A549 (cell line): ENCODE data around the gene LCAT. TPM values are rescaled to one million over a fixed set of nuclear protein-coding genes. Genes with fewer than 3 reads are reported as not detected.

Experiments used
- ATAC-seq, 2 experiments: fragments of 200-7000 bp in 1 of 2; fragments of >200 bp in 1 of 2; cut with Nextera tagmentation in 1 of 2; cut with Tn5 transposase in 1 of 2; 3 replicates each; pipeline versions ENCODE4 v1.8.0 to v1.9.1; 2018 to 2020; ENCODE audit warnings: mild to moderate bottlenecking in 1 of 2, moderate library complexity in 1 of 2
- CTCF ChIA-PET: fragments of 300-600 bp; sonication (Branson Sonifier 250); formaldehyde crosslinking; extraction: SDS; loops from one replicate; lab custom pipeline; 2021; ENCODE audit warnings: antibody characterized with exemption, inconsistent platforms; lab: Yijun Ruan, JAX
- POLR2A ChIA-PET: fragments of 350-600 bp; formaldehyde crosslinking; extraction: SDS; loops from one replicate; lab custom pipeline; 2021; ENCODE audit warnings: antibody characterized with exemption, inconsistent platforms; lab: Yijun Ruan, JAX
- DNase-seq, 2 experiments: peaks; one replicate each; pipeline versions ENCODE4 v3.0.0 to v3.0.0-alpha.2; 2011 to 2016; ENCODE audit warnings: low read depth in 1 of 2, low spot score in 1 of 2
- FAIRE-seq: peaks from 2 replicates; lab custom pipeline; 2011; peaks lifted over from hg19 to GRCh38; lab: Jason Lieb, UNC
- H3K27ac ChIP-seq, 2 experiments: fragments of >200 bp; sonication (Bioruptor Twin); formaldehyde crosslinking; 3 replicates each; pipeline ENCODE4 v1.5.1; 2016 to 2017
- H3K4me1 ChIP-seq: fragments of >200 bp; sonication (Bioruptor Twin); formaldehyde crosslinking; 3 replicates; pipeline ENCODE4 v1.6.1; 2016
- H3K4me2 ChIP-seq: fragments of >200 bp; sonication (Bioruptor Twin); formaldehyde crosslinking; 3 replicates; pipeline ENCODE4 v1.6.1; 2016
- H3K4me3 ChIP-seq: fragments of >200 bp; sonication (Bioruptor Twin); formaldehyde crosslinking; 3 replicates; pipeline ENCODE4 v1.5.1; 2016
- H3K9me3 ChIP-seq: fragments of >200 bp; sonication (Bioruptor Twin); formaldehyde crosslinking; 3 replicates; pipeline ENCODE4 v1.6.1; 2016
- CBX8 ChIP-seq: fragments of 200-600 bp; sonication (generic); IDR thresholded peaks from 2 replicates; pipeline ENCODE4 v1.6.1; 2016
- CHD2 ChIP-seq: fragments of 150-350 bp; IDR thresholded peaks from 2 replicates; pipeline ENCODE4 v1.6.1; 2014; ENCODE audit warnings: low read length; ENCODE audit not compliant: partially characterized antibody
- EHMT2 ChIP-seq: fragments of 200-600 bp; sonication (generic); IDR thresholded peaks from 2 replicates; pipeline ENCODE4 v1.6.1; 2016; ENCODE audit warnings: antibody characterized with exemption, low read depth, mild to moderate bottlenecking, moderate library complexity
- FOSL2 ChIP-seq, 2 experiments: fragments of 450-650 bp in 1 of 2; fragments of >200 bp in 1 of 2; sonication (Bioruptor Twin) in 1 of 2; formaldehyde crosslinking; IDR thresholded peaks; 2 replicates each; pipeline versions ENCODE4 v1.5.0 to v1.6.1; 2016 to 2020; ENCODE audit warnings: mild to moderate bottlenecking in 1 of 2, moderate library complexity in 1 of 2
- FOXS1 ChIP-seq: fragments of 250-450 bp; sonication (Bioruptor Pico); IDR thresholded peaks from 2 replicates; pipeline ENCODE4 v1.5.0; 2020; ENCODE audit warnings: mild to moderate bottlenecking, moderate library complexity
- HDAC2 ChIP-seq: fragments of 200-600 bp; sonication (generic); IDR thresholded peaks from 2 replicates; pipeline ENCODE4 v1.6.1; 2016
- HOXA7 ChIP-seq: fragments of 250-450 bp; sonication (Bioruptor Pico); IDR thresholded peaks from 2 replicates; pipeline ENCODE4 v1.5.0; 2020; ENCODE audit warnings: mild to moderate bottlenecking, moderate library complexity
- HOXB13 ChIP-seq: fragments of 250-450 bp; sonication (Bioruptor Pico); IDR thresholded peaks from 2 replicates; pipeline ENCODE4 v1.5.0; 2020; ENCODE audit warnings: low read depth, mild to moderate bottlenecking, moderate library complexity
- KDM1A ChIP-seq: fragments of 200-600 bp; sonication (generic); IDR thresholded peaks from 2 replicates; pipeline ENCODE4 v1.6.1; 2016; ENCODE audit warnings: low read depth, mild to moderate bottlenecking
- KDM5A ChIP-seq: fragments of 200-600 bp; sonication (generic); IDR thresholded peaks from 2 replicates; pipeline ENCODE4 v1.6.1; 2016; ENCODE audit warnings: antibody characterized with exemption, mild to moderate bottlenecking
- MAFK ChIP-seq: fragments of 450-650 bp; IDR thresholded peaks from 2 replicates; pipeline ENCODE4 v1.6.1; 2014; ENCODE audit not compliant: partially characterized antibody
- NFE2L2 ChIP-seq: fragments of 150-350 bp; conservative IDR thresholded peaks from 2 replicates; pipeline ENCODE4 v1.6.1; 2014; ENCODE audit warnings: low read length
- NPAS2 ChIP-seq: fragments of 250-450 bp; sonication (Bioruptor Pico); IDR thresholded peaks from 2 replicates; pipeline ENCODE4 v1.8.0; 2022; ENCODE audit warnings: mild to moderate bottlenecking, moderate library complexity, borderline replicate concordance
- NR3C1 ChIP-seq: fragments of >200 bp; sonication (Bioruptor Twin); formaldehyde crosslinking; IDR thresholded peaks from 3 replicates; pipeline ENCODE4 v1.6.1; 2017
- PHF8 ChIP-seq: fragments of 200-600 bp; sonication (generic); IDR thresholded peaks from 2 replicates; pipeline ENCODE4 v1.6.1; 2016; ENCODE audit warnings: low read depth, mild to moderate bottlenecking, antibody characterized with exemption, moderate library complexity, borderline replicate concordance
- RAD21 ChIP-seq, 2 experiments: fragments of >200 bp in 1 of 2; sonication (Bioruptor Twin) in 1 of 2; formaldehyde crosslinking in 1 of 2; IDR thresholded peaks in 1 of 2; conservative IDR thresholded peaks in 1 of 2; 2 replicates in 1 of 2; 3 replicates in 1 of 2; pipeline ENCODE4 v1.6.1; 2012 to 2018; ENCODE audit warnings: inconsistent platforms in 1 of 2
- RCOR1 ChIP-seq: fragments of 150-350 bp; IDR thresholded peaks from 2 replicates; pipeline ENCODE4 v1.6.1; 2014; ENCODE audit warnings: antibody characterized with exemption, low read length, low read depth
- SREBF2 ChIP-seq: fragments of 450-650 bp; IDR thresholded peaks from 2 replicates; pipeline ENCODE4 v1.6.1; 2014; ENCODE audit warnings: mild to moderate bottlenecking, moderate library complexity
- TFCP2L1 ChIP-seq: fragments of 250-450 bp; sonication (Bioruptor Pico); IDR thresholded peaks from 2 replicates; pipeline ENCODE4 v1.5.0; 2021; ENCODE audit warnings: mild to moderate bottlenecking
- TP53 ChIP-seq: fragments of 250-450 bp; sonication (Bioruptor Pico); IDR thresholded peaks from 2 replicates; pipeline ENCODE4 v1.5.0; 2021; ENCODE audit warnings: mild to moderate bottlenecking, moderate library complexity
- ZFP36 ChIP-seq: fragments of 450-650 bp; IDR thresholded peaks from 2 replicates; pipeline ENCODE4 v1.6.1; 2014; ENCODE audit warnings: borderline replicate concordance; ENCODE audit not compliant: partially characterized antibody
- ZSCAN20 ChIP-seq: fragments of 250-450 bp; sonication (Bioruptor Pico); IDR thresholded peaks from 2 replicates; pipeline ENCODE4 v1.8.0; 2022; ENCODE audit warnings: mild to moderate bottlenecking, moderate library complexity
- WGBS: methylation state at CpG from one replicate; pipeline ENCODE4 v1.1.6; 2017; ENCODE audit errors: missing lambda C conversion rate; 5-methylcytosine and 5-hydroxymethylcytosine counted together
- polyA plus RNA-seq, 4 experiments: library from polyadenylated mRNA; depleted of rRNA in 3 of 4; stranded (reverse); fragments of >200 nt; fragmentation: RNase III in 1 of 4; extraction: RNeasy Plus Mini Kit Qiagen cat#74134 plus additional on column Dnase treatment in 1 of 4; gene quantifications; 2 replicates in 3 of 4; 3 replicates in 1 of 4; pipeline ENCODE4 v1.2.3, GENCODE V29; 2011 to 2017
- TF ChIP-seq, protein P1 (sequence below): fragments of 250-450 bp; sonication (Bioruptor Pico); IDR thresholded peaks from 2 replicates; pipeline ENCODE4 v1.5.0; 2021; ENCODE audit warnings: mild to moderate bottlenecking, moderate library complexity, borderline replicate concordance
- TF ChIP-seq, protein P2 (sequence below): IDR thresholded peaks from 2 replicates; pipeline ENCODE4 v1.6.1; 2012
- TF ChIP-seq, protein P3 (sequence below): fragments of 150-350 bp; IDR thresholded peaks from 2 replicates; pipeline ENCODE4 v1.6.1; 2014; ENCODE audit warnings: low read depth, mild to moderate bottlenecking, low read length
- TF ChIP-seq, protein P4 (sequence below): IDR thresholded peaks from 2 replicates; pipeline ENCODE4 v1.6.1; 2012

LCAT gene
- polyA plus RNA-seq, 2 of the 4 experiments (the other 2 are of a cell fraction) = 1.7 to 8.4 TPM

DNA sequence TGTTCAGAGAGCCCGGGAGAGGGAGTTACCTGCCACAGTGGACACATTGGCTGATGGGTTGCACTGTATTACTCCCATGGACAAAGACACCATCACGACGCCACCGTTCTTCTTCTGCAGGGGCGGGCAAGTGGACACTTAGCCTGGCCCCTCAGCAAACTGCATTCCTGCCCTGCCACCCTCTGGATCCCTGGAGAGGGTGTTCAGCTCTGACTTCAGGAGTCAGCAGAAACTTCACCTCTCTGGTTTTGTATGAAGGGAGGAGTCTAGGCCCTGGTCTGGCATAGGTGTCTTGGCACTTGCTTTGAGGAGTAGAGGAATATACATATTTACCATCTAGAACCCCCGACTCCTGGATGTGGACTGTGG lies 46.1 kb upstream of the LCAT start (continued):
- no peak for TF ChIP-seq KDM5A
- TF ChIP-seq, all 56 proteins: peak for 0

DNA sequence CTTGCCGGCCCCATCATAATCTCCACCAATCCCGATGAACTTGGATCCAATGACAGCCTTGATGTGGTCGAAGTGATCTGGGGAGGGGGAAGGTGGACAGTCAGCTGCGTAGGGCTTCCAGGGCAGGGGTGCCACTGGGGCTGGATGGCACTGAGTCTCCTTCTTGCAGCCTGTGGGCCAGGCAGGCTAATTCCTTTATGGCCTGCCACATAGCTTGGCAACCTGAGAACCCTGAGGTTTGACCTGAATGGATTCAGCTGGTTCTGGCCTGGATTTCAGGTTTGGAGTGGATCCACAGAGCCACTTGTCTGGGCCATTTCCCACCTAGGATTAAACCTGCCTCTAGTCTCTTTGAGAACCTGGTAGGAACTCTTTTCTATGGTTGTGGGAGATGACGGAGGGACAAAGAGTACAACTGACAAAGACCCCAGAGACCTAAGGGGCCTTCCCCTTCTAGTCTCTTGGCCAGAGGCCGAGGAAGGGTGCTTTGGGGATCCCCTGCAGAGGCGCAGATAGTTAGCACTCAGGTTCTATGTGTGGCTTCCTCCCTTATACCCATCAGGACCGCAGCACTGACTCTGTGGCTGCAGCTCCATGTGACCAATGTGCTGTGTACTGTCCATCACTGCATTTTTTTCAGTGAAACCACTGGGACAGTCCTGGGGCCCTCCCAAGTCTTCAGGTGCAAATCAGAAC lies 45.5 kb upstream of the LCAT start:
- Histone ChIP-seq H3K4me1 (peaks cover 12% of the 10 kb centered on the region), H3K4me3 (no peak overlapping the region), H3K27ac (no peak overlapping the region), H3K4me2 (no peak overlapping the region), H3K9me3 (no peaks in the 10 kb centered on the region)
- TF ChIP-seq TP53 (CRISPR knock-in tag) = no peak
- no peak for TF ChIP-seq PHF8
- TF ChIP-seq, protein P1, sequence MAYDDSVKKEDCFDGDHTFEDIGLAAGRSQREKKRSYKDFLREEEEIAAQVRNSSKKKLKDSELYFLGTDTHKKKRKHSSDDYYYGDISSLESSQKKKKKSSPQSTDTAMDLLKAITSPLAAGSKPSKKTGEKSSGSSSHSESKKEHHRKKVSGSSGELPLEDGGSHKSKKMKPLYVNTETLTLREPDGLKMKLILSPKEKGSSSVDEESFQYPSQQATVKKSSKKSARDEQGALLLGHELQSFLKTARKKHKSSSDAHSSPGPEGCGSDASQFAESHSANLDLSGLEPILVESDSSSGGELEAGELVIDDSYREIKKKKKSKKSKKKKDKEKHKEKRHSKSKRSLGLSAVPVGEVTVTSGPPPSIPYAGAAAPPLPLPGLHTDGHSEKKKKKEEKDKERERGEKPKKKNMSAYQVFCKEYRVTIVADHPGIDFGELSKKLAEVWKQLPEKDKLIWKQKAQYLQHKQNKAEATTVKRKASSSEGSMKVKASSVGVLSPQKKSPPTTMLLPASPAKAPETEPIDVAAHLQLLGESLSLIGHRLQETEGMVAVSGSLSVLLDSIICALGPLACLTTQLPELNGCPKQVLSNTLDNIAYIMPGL (CRISPR knock-in tag) = no peak
- no peak for TF ChIP-seq RCOR1
- no peak for TF ChIP-seq HDAC2
- TF ChIP-seq KDM1A = no peak
- TF ChIP-seq TFCP2L1 (CRISPR knock-in tag) = no peak
- TF ChIP-seq FOXS1 = no peak
- TF ChIP-seq NR3C1 = no peak
- TF ChIP-seq EHMT2 = no peak
- DNase-seq (no peak), FAIRE-seq (no peak), ATAC-seq (no peak)
- WGBS = 62% methylated on average over 7 of the region's 8 CpGs
- CTCF ChIA-PET = interaction anchor here (0.6 to 5.5 kb wide), 6 partner anchors 9 to 241 kb away, joined by 3 to 20 read pairs (median 4); no protein-coding TSS in a partner anchor
- POLR2A ChIA-PET = interaction anchor here (0.6 kb wide), 1 partner anchor 95 kb away, joined by 9 read pairs; no protein-coding TSS in a partner anchor

DNA sequence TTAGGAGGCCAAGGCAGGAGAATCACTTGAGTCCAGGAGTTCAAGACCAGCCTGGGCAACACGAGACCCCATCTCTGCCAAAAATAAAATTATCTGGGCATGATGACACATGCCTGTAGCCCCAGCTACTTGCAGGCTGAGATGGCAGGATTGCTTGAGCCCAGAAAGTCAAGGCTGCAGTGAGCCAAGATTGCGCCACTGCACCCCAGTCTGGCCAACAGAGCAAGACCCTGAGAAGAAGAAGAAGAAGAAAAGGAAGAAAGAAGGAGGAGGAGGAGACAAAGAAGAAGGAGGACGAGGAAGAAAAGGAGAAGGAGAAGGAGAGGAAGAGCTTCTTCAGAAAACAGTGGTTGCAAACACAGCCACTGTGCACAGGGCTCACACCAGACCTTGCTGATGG lies 44.8 kb upstream of the LCAT start:
- WGBS = 69% methylated on average over 3 of the region's 3 CpGs
- no peak for DNase-seq
- no peak for FAIRE-seq
- H3K9me3 ChIP-seq = no peaks in the 10 kb centered on the region
- ChIA-PET POLR2A (no interaction called here), CTCF (interaction anchor here (0.6 to 5.5 kb wide), 5 partner anchors 10 to 242 kb away, joined by 3 to 20 read pairs (median 4); no protein-coding TSS in a partner anchor)
- no peak overlapping the region for H3K4me3 ChIP-seq
- no peak overlapping the region for H3K27ac ChIP-seq
- H3K4me1 ChIP-seq = peaks cover 10% of the 10 kb centered on the region
- no peak overlapping the region for H3K4me2 ChIP-seq
- TF ChIP-seq EHMT2 (no peak), NFE2L2 (no peak), SREBF2 (no peak), HDAC2 (no peak), TFCP2L1 (CRISPR knock-in tag) (no peak), MAFK (no peak), CHD2 (no peak), HOXA7 (CRISPR knock-in tag) (no peak)
- ATAC-seq = no peak

DNA sequence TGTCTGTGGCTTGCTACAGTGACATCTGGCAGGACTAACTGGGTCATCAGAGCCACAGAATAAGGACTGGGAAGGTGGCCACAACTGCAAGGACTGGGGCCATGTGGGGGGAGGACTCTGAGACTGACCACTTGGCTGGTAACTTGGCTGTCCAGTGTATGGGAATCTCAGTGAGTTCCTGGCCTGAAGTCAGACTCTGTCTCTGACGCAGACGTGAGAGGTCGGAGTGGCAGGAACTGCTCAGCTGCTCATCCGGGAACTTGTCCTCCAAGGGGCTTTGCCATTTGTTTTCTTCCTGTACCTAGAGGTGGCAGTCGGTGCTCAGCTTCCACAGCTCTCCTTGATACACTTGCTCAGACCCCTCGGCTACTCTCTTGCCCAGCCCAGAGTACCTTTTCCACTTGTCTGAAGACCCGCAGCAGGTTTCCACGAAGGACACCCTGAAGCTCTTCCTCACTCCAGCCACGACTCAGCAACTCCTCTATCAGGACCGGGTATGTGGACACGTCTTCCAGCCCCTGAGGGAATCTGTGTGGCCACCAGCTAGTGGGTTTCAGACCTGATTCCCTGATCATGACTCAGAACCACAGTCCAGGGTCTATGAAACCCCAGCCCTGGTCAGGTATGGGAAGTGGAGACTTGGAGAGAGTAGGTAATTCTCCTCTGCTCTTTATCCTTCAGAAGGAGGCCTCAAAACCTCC lies 43.7 kb upstream of the LCAT start:
- ChIA-PET CTCF (interaction anchor here (1.2 to 5.5 kb wide), 2 partner anchors 53 to 243 kb away, joined by 3 to 20 read pairs; no protein-coding TSS in a partner anchor), POLR2A (no interaction called here)
- Histone ChIP-seq H3K4me3 (no peak overlapping the region), H3K9me3 (no peaks in the 10 kb centered on the region), H3K27ac (no peak overlapping the region), H3K4me2 (no peak overlapping the region), H3K4me1 (peaks cover 7% of the 10 kb centered on the region; the same call in 2 of the 3 replicates)
- FAIRE-seq (no peak), ATAC-seq (no peak), DNase-seq (no peak)
- 85% methylated on average over 11 of the region's 11 CpGs for WGBS
- TF ChIP-seq ZFP36 (no peak), RAD21 (conservative IDR thresholded peaks at IDR 0.05 in 1 of 2, IDR thresholded peaks at IDR 0.05 in 1 of 2) (no peak), RCOR1 (no peak), KDM1A (no peak), FOSL2 (IDR thresholded peaks at IDR 0.05) (no peak), FOSL2 (CRISPR knock-in tag; IDR thresholded peaks at IDR 0.05) (no peak), NR3C1 (no peak), CBX8 (no peak), HOXB13 (CRISPR knock-in tag) (no peak), ZSCAN20 (CRISPR knock-in tag) (no peak), PHF8 (no peak), NFE2L2 (no peak), NPAS2 (CRISPR knock-in tag) (no peak), TP53 (CRISPR knock-in tag) (no peak), FOXS1 (no peak)
- TF ChIP-seq, protein P2, sequence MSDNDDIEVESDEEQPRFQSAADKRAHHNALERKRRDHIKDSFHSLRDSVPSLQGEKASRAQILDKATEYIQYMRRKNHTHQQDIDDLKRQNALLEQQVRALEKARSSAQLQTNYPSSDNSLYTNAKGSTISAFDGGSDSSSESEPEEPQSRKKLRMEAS = no peak
- TF ChIP-seq, protein P3, sequence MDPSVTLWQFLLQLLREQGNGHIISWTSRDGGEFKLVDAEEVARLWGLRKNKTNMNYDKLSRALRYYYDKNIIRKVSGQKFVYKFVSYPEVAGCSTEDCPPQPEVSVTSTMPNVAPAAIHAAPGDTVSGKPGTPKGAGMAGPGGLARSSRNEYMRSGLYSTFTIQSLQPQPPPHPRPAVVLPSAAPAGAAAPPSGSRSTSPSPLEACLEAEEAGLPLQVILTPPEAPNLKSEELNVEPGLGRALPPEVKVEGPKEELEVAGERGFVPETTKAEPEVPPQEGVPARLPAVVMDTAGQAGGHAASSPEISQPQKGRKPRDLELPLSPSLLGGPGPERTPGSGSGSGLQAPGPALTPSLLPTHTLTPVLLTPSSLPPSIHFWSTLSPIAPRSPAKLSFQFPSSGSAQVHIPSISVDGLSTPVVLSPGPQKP = no peak
- TF ChIP-seq, protein P4, sequence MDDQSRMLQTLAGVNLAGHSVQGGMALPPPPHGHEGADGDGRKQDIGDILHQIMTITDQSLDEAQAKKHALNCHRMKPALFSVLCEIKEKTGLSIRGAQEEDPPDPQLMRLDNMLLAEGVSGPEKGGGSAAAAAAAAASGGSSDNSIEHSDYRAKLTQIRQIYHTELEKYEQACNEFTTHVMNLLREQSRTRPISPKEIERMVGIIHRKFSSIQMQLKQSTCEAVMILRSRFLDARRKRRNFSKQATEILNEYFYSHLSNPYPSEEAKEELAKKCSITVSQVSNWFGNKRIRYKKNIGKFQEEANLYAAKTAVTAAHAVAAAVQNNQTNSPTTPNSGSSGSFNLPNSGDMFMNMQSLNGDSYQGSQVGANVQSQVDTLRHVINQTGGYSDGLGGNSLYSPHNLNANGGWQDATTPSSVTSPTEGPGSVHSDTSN = no peak
